ENCODE data around the gene COPS3.

COPS3 gene

GRCh38 chr17:17206124-17206912 is 74.7 kb downstream of the COPS3 start, which contains the start of gene PLD6:
Gene PLD6 (minus strand): TSS chr17:17206333. CDS start chr17:17206286, 47 bp downstream.
- H3K4me3 ChIP-seq (ENCODE audit: low read depth, low read length) = peak within 1 kb of the TSS; percentile 81
- TF ChIP-seq CTCF (IDR thresholded peaks at IDR 0.05; ENCODE audit: borderline replicate concordance, insufficient read depth, low read depth, low read length) = no peak

GRCh38 chr17:17205368-17206123 is 75.5 kb downstream of the COPS3 start:
- peak overlapping the region; percentile 81 for H3K4me3 ChIP-seq (ENCODE audit: low read depth, low read length)
- TF ChIP-seq CTCF (IDR thresholded peaks at IDR 0.05; ENCODE audit: borderline replicate concordance, insufficient read depth, low read depth, low read length) = no peak

- no peak for TF ChIP-seq CTCF (IDR thresholded peaks at IDR 0.05; ENCODE audit: borderline replicate concordance, insufficient read depth, low read depth, low read length)
- H3K4me3 ChIP-seq (ENCODE audit: low read depth, low read length) = peak overlapping the region; percentile 81
Observed at GRCh38 chr17:17204635-17205231, 76.3 kb downstream of the COPS3 start.

- no peak overlapping the region for H3K4me3 ChIP-seq (ENCODE audit: low read depth, low read length)
- TF ChIP-seq CTCF (IDR thresholded peaks at IDR 0.05; ENCODE audit: borderline replicate concordance, insufficient read depth, low read depth, low read length) = no peak
Observed at GRCh38 chr17:17204041-17204591, 76.9 kb downstream of the COPS3 start.

- H3K4me3 ChIP-seq (ENCODE audit: low read depth, low read length) = no peak overlapping the region
- TF ChIP-seq CTCF (IDR thresholded peaks at IDR 0.05; ENCODE audit: borderline replicate concordance, insufficient read depth, low read depth, low read length) = no peak
Observed at GRCh38 chr17:17203173-17203730, 77.8 kb downstream of the COPS3 start.

GRCh38 chr17:17201907-17202306 is 79.1 kb downstream of the COPS3 start:
- no peak overlapping the region for H3K4me3 ChIP-seq (ENCODE audit: low read depth, low read length)
- TF ChIP-seq CTCF (IDR thresholded peaks at IDR 0.05; ENCODE audit: borderline replicate concordance, insufficient read depth, low read depth, low read length) = no peak

All from GM12875 (cell line).